HepG2 (cell line): ENCODE results near the gene TXNRD2. TPM values are rescaled to one million over a fixed set of nuclear protein-coding genes. Genes with fewer than 3 reads are reported as not detected.
"Not testable (repeated sequence)": the region's sequence is repeated elsewhere in the genome, so short reads cannot be mapped to it uniquely, and the experiment has no call there.

ENCODE experiments used
- ATAC-seq: fragments of 200-7000 bp; cut with Tn5 transposase; 3 replicates; pipeline ENCODE4 v1.9.1; 2020; ENCODE audit warnings: mild to moderate bottlenecking, moderate library complexity
- BruUV-seq: library from RNA; stranded (reverse); fragments of 400-500 nt; replicated peaks from 2 replicates; lab custom pipeline; 2021; lab: Mats Ljungman, UMichigan
- CTCF ChIA-PET: fragments of 300-600 bp; formaldehyde crosslinking; extraction: SDS; loops from one replicate; lab custom pipeline; 2021; ENCODE audit warnings: low total read pairs, inconsistent platforms, low intra/inter-chr PET ratio; lab: Yijun Ruan, JAX
- POLR2A ChIA-PET: fragments of 350-600 bp; sonication (Branson Sonifier 250); formaldehyde crosslinking; loops from one replicate; lab custom pipeline; 2020; ENCODE audit warnings: antibody characterized with exemption, inconsistent platforms; lab: Yijun Ruan, JAX
- DNase-seq: peaks from one replicate; pipeline ENCODE4 v3.0.0-alpha.2; 2015; ENCODE audit warnings: low spot score
- FAIRE-seq: peaks from 3 replicates; lab custom pipeline; 2011; peaks lifted over from hg19 to GRCh38; lab: Jason Lieb, UNC
- H2AFZ ChIP-seq: one replicate; pipeline ENCODE4 v1.6.1; 2011; ENCODE audit warnings: low read length, inconsistent platforms
- H3K27ac ChIP-seq: fragments of 300-600 bp; 3 replicates; pipeline ENCODE4 v1.8.0; 2011; ENCODE audit warnings: mixed run types, mild to moderate bottlenecking, mixed read lengths, low read length, inconsistent platforms; ENCODE audit not compliant: insufficient read depth; ENCODE audit errors: extremely low read length
- H3K27me3 ChIP-seq, 2 experiments: fragments of 200-600 bp in 1 of 2; 2 replicates in 1 of 2; 3 replicates in 1 of 2; pipeline versions ENCODE4 v1.6.0 to v1.8.0; 2011; ENCODE audit warnings: low read length in 2 of 2, mild to moderate bottlenecking in 2 of 2, moderate library complexity in 2 of 2, inconsistent platforms in 1 of 2; ENCODE audit not compliant: insufficient read depth in 2 of 2, control insufficient read depth in 1 of 2
- H3K36me3 ChIP-seq, 2 experiments: fragments of 200-600 bp in 1 of 2; replicated peaks in 1 of 2; 2 replicates in 1 of 2; 3 replicates in 1 of 2; pipeline versions ENCODE4 v1.5.1 to v1.8.0; 2011; ENCODE audit warnings: low read length in 2 of 2, inconsistent platforms in 1 of 2; ENCODE audit not compliant: insufficient read depth in 2 of 2, control insufficient read depth in 1 of 2
- H3K4me1 ChIP-seq: 2 replicates; pipeline ENCODE4 v1.5.1; 2012; ENCODE audit warnings: low read length, inconsistent platforms; ENCODE audit not compliant: insufficient read depth
- H3K4me2 ChIP-seq: 2 replicates; pipeline ENCODE4 v1.6.0; 2011; ENCODE audit warnings: low read depth, low read length, inconsistent platforms
- H3K4me3 ChIP-seq, 3 experiments: fragments of 200-600 bp in 1 of 3; sonication (generic), shearing (Covaris generic) in 1 of 3; replicated peaks in 1 of 3; 2 replicates each; pipeline ENCODE4 v1.5.1; 2011 to 2016; ENCODE audit warnings: low read length in 3 of 3, inconsistent platforms in 2 of 3, low read depth in 2 of 3, mild to moderate bottlenecking in 2 of 3, control low read depth in 1 of 3, mixed read lengths in 1 of 3; ENCODE audit not compliant: insufficient read depth in 1 of 3
- H3K79me2 ChIP-seq: one replicate; pipeline ENCODE4 v1.6.1; 2011; ENCODE audit warnings: low read length, inconsistent platforms; ENCODE audit not compliant: insufficient read depth
- H3K9ac ChIP-seq: 2 replicates; pipeline ENCODE4 v1.6.0; 2011; ENCODE audit warnings: mild to moderate bottlenecking, low read depth, low read length, inconsistent platforms; ENCODE audit not compliant: insufficient read depth
- H3K9me3 ChIP-seq: 2 replicates; pipeline ENCODE4 v1.5.1; 2012; ENCODE audit warnings: mild to moderate bottlenecking, low read length
- H4K20me1 ChIP-seq: 2 replicates; pipeline ENCODE4 v1.6.0; 2011; ENCODE audit warnings: inconsistent platforms, mild to moderate bottlenecking, low read length, moderate library complexity; ENCODE audit not compliant: insufficient read depth
- FOXP1 ChIP-seq, 2 experiments: fragments of 450-650 bp in 1 of 2; IDR thresholded peaks; 2 replicates each; pipeline ENCODE4 v1.6.1; 2017 to 2018; ENCODE audit warnings: antibody characterized with exemption in 1 of 2
- WGBS: methylation state at CpG from one replicate; pipeline ENCODE4 v1.1.6; 2017; ENCODE audit warnings: low lambda C conversion rate; 5-methylcytosine and 5-hydroxymethylcytosine counted together
- in situ Hi-C: cut with HindIII; loops from 2 replicates; pipeline ENCODE4 v1.10.0; 2017; ENCODE audit warnings: low pct_unique_long_range_greater_than_20kb; ENCODE audit not compliant: extremely low pct_ligation_motif_present
- intact Hi-C: fragments of 100-400 bp; cut with micrococcal nuclease; formaldehyde crosslinking; loops from one replicate; pipeline ENCODE4 v1.10.0; 2022; ENCODE audit not compliant: unreplicated experiment
- polyA plus RNA-seq, 8 experiments: library from polyadenylated mRNA; depleted of rRNA in 3 of 8; stranded (reverse) in 7 of 8; unstranded in 1 of 8; fragments of >200 nt; fragmentation: Illumina TruSeq in 4 of 8; extraction: Trizol in 4 of 8; gene quantifications; 2 replicates each; pipeline versions ENCODE4 v1.2.1 to v1.2.3, GENCODE V29; 2011 to 2016; ENCODE audit warnings: low read depth in 4 of 8, missing spikeins in 1 of 8, mixed read lengths in 1 of 8; ENCODE audit not compliant: insufficient read depth in 1 of 8
- total RNA-seq, 5 experiments: library from RNA; depleted of rRNA; stranded (reverse); fragments of >200 nt; fragmentation: Illumina TruSeq; extraction: Trizol; gene quantifications; 2 replicates each; pipeline ENCODE4 v1.2.3, GENCODE V29; 2016; ENCODE audit warnings: low read depth in 1 of 5

TXNRD2 gene
- total and polyA plus RNA-seq, 2 of the 13 experiments (the other 11 are each of a cell fraction or from before 2014, with no cell fraction given) = 17.5 to 18.6 TPM

DNA sequence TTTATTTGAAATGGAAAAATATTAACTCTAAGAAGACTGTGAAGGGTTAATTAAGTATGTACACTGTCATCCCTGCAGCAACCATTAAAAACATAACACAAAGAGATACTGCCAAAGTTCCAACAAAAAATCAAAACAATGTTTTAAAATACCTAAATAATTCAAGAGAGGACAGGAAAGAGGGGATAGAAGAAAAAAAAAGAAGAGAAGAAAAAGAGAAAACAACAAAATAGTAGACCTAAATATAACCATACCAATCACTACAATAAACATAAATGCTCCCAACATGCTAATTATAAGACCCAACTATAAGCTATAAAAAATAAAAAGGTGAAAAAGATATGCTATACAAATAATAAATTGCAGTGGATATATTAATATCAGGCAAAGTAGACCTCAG is 107.0 kb downstream of the TXNRD2 start:
- TF ChIP-seq FOXP1 (IDR thresholded peaks at IDR 0.05) (no peak), FOXP1 (CRISPR knock-in tag; IDR thresholded peaks at IDR 0.05) (no peak)
- Histone ChIP-seq H3K9me3 (no peaks in the 10 kb centered on the region), H3K4me3 (no peak overlapping the region), H3K27me3 (no peaks in the 10 kb centered on the region), H3K36me3 (no peaks in the 10 kb centered on the region), H4K20me1 (no peaks in the 10 kb centered on the region), H3K9ac (no peak overlapping the region), H3K79me2 (no peaks in the 10 kb centered on the region), H3K27ac (no peak overlapping the region), H2AFZ (no peak overlapping the region), H3K4me1 (peaks cover under 1% of the 10 kb centered on the region; the same call in 1 of the 2 replicates), H3K4me2 (no peak overlapping the region)
- no peak for ATAC-seq
- FAIRE-seq = no peak
- intact Hi-C loops (no loop called here), in situ Hi-C loops (no loop called here)
- ChIA-PET CTCF (no interaction called here), POLR2A (no interaction called here)
- no TSS peak for BruUV-seq
- DNase-seq = no peak

DNA sequence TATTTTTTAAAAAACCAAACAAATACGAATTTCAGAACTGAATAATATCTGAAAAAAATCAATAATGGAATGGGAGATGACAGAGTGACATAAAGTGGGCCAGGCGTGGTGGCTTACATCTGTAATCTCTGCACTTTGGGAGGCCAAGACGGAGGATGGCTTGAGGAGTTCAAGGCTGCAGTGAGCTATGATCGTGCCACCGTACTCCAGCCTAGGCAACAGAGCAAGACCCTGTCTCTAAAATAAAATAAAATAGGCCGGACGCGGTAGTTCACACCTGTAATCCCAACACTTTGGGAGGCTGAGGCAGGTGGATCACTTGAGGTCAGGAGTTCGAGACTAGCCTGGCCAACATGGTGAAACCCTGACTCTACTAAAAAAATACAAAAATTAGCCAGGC is 108.3 kb downstream of the TXNRD2 start:
- H3K36me3 ChIP-seq, DNase-seq, intact Hi-C loops, BruUV-seq, H3K79me2 ChIP-seq, H3K9ac ChIP-seq, CTCF ChIA-PET, H2AFZ ChIP-seq, H3K27ac ChIP-seq, in situ Hi-C loops, ATAC-seq, H3K4me3 ChIP-seq, H4K20me1 ChIP-seq, H3K27me3 ChIP-seq, FAIRE-seq, H3K9me3 ChIP-seq, H3K4me1 ChIP-seq, H3K4me2 ChIP-seq: not testable (repeated sequence)
- WGBS = 90% methylated on average over 9 of the region's 9 CpGs
- POLR2A ChIA-PET = interaction anchor here (1.4 kb wide), 1 partner anchor 9 kb away, joined by 3 read pairs; no protein-coding TSS in a partner anchor
